ENCODE measurements around the gene CAPN9.

CAPN9 gene

DNA sequence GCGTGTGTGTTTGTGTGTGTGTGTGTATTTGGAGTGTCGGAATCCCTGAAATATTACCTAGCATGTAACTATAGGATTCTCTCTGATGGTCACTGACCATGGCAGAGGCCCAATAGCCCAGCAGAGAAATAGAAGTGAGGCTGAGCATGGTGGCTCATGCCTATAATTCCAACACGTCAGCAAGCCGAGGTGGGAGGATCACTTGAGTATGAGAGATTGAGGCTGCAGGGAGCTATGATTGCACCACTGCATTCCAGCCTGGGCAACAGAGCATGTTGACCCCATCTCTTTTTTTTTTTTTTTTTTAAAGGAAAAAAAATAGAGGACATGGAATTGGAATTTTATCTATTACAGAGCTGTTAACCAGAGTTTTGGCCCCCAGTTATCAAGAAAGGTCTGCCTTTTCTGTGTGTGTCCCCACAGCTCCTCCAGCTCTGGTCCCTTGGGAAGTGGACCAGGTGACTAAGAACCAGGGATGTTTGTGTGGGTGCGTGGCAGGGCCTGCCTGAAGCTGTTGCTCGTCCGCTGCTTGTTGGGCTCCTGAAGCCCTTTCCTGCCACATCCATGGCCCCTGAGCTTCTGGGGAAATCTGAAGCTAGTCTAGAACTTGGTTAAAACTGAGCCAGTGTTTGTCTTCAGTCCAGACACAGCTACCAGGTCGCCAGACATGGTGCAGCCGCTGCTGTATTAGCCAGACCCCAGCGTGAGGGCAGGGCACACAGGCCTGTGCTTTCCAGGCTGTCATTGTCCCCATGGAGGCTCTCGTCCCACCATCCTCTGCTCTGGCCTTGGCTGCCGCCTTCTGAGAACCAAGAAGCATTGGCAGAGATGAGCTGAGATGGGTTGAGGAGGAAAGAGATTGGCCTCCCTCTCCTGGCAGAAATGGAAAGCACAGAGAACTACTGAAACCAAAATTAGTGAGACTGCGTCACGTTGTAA, 25.5 kb downstream of the CAPN9 start:
- no peak for DNase-seq

DNA sequence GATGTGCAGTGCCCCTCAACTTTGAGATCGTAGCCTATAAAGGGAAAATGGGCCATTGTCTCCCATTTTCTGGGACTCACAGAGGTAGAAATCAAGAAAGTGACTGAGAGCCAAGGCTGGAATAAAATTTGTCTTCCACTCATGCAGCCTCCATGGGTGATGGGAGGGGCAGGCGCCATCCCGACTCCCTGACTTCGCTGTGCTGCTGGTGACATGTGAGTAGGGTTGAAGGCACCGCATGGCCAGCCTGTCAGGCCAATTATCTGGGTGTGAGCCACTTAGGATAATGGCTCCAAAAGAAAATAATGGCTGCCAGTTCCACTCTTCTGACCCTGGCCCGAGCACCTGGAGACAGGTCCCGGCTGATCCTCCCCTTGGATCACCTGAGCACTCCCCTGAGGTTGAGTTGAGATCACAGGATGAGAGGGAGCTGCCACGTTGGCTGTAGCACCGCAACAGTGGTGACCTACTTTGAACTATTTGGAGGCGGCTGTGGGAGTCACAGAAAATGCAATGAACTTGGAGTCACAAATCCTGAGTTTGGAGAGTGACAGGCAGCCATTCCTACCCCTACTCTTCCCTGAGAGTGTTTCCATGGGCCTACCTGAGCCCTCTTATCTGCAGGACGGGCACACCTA, 26.3 kb downstream of the CAPN9 start:
- no peak for DNase-seq

DNA sequence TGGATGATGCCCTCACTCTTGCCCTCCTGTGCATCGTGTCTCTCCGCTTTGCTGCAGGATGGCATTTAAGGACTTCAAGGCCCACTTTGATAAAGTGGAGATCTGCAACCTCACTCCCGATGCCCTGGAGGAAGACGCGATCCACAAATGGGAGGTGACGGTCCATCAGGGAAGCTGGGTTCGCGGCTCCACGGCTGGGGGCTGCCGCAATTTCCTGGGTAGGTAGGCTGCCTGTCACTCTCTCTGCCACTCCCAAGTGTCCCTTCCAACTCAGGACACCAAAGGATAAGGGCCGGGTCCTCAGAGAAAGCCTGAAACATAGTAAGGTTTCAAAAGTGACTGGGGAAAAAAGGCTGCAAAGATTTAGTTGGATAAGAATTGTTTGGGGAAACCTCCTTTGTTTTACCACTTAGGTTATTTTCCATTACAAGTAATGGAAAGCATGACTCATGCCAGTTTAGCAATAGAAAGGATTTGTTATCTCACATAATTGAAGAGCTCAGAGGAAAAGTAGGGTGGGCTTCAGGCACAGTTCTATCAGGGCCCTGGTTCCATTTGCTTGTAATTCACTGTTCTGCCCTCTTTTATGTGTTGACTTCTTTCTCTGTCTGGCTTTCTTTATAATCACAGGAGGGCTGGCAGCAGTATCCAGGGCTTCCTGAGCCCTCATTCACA, 31.9 kb downstream of the CAPN9 start:
- no peak for DNase-seq

DNA sequence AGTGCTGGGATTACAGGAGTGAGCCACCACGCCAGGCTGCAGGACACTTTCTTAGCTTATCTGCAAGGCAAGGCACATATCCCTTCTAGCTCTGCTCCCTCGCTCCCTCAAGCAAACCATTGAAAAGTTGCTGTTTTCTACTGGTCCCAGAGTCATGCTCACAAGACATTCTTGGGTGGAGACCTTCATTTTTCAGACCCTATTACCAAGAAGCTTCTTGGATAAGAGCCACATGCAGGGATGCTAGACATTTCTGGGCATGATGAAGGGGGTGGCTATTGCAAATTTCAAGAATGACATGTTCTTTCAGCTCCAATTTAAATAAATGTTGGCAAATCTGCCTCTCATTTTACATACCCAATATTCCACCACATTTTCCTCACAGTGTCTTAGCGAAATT, 33.9 kb downstream of the CAPN9 start:
- DNase-seq: no peak

DNA sequence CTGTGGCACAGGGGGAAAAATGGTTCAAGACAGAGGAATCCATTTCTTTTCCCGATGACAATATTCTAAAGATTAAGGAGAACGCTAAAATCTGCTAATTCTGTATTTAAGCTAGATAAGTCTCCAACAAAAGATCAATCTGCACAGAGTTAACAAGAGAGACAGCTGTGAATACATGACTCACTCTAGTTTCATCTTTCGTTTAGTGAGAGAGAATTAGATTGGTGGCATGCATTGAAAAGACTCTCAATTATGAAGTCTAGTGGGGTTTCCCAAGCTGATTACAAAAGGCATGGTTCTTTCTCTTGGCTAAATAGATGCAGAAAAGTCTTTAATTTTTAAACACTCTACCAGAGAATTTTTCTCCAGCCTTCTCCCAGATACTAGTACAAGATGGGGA, 34.4 kb downstream of the CAPN9 start:
- DNase-seq: no peak

DNA sequence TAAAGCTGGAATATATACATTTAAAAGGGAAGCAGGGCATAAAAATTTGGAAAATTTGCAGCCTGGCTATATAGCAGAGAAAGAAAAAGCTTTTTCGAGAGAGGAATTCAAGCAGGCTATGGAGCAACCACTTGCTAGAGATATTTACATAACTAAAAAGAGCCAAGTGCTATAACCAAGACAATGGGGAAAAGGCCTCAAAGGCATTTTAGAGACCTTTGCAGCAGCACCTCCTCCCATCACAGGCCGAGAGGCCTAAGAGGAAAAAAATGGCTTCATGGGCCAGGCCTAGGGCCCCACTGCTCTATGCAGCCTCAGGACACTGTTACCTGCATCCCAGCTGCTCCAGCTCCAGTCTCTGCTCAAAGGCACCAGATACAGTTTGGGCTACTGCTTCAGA, 37.0 kb downstream of the CAPN9 start:
- no peak for DNase-seq

DNA sequence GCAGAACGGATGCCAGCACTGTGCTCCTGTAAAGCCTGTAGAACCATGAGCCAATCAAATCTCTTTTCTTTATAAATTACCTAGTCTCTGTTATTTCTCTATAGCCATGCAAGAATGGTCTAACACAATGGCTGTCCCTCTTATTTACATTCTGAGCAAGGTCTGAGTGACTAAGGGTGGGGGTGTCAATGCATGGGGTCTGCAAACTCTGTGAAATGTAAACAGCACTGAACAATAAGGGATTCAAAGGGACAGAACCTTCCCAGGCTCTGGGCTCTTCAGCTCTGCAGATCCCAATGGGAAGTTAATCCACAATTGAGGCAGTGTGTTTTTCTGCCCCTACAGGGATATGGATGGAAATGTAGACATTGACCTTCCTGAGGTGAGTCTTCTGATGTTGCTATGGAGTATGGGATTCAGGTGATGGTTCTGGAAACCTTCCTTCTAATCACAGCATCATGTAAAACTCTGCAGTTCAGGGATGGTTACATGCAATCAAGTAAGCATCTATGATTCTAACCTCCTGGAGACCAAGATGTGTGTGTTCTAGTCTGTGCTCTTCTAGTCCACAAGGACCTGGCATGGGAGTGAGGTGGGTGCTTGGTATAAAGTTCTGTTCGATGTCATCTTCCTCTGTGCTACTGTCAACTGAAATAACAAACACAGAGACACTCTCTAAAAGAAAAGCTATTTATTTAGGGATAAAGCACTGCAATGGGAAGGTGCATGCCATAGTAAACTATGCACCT, 38.6 kb downstream of the CAPN9 start:
- no peak for DNase-seq

DNA sequence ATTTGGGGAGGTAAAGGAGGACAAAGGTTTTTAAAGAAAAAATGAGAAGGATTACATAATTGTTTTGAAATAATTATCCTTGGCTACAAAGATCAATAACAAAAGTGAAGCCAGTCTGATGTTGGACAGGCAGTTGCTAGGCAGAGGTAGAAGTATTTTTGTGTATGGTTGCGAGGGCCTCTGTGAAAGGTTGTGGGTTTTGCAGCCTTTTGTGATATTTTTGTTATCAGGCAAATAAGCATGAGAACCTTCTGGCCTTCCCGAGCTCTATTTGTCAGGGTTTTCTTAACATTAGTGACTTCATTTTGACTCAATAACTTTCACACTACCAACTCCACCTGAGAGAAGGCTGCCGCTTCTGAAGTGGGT, 39.2 kb downstream of the CAPN9 start:
- DNase-seq: no peak

DNA sequence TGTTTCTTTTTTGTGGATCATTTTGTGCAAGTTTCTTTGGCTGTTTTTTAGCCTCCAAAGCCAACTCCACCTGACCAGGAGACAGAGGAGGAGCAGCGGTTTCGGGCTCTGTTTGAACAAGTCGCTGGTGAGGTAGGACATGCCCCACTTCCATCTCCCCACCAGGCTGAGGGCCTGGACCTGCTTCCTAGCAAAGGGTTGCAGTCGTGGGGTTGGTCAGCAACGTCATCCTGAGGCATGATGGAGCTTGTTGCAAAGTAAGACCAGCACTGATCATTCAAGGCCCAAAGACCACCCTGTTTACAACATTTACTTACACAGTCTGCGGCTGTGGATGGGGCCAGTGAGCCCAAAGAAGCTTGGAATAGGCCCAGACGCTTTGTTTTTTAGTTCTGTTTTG, 40.3 kb downstream of the CAPN9 start:
- DNase-seq: no peak

DNA sequence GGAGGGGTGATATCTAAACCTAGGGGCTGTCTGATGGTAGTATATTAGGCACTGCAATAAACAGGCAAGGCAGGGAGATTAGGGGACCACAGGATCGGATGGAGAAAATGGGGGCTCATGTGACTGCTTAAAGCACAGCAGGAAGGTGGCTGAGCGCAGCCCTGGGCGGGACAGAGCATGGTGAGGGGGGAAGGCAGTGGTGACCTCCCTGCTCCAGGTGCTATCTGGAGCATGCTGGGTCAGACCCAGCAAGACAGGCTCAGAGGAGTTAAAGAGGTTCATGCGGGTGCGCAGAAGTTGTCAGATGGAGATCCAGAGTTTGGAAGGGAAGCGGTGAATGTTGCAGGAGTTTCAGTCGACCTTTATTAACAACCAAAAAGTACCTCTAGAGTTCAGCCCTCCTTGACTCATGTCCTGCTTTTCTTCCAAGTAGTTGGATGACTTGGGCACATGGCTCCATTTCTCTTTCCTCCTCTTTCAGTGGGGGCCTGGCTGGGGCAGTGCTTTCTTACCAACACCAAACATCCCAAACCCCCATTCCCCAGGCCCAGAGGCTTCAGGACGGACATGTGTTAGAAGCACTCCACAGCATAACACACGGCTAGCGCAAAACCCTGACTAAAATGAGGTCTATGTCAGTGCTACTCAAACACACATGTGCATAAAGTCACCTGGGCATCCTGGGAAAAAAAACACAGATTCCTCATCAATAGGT, 41.5 kb downstream of the CAPN9 start:
- no peak for DNase-seq

DNA sequence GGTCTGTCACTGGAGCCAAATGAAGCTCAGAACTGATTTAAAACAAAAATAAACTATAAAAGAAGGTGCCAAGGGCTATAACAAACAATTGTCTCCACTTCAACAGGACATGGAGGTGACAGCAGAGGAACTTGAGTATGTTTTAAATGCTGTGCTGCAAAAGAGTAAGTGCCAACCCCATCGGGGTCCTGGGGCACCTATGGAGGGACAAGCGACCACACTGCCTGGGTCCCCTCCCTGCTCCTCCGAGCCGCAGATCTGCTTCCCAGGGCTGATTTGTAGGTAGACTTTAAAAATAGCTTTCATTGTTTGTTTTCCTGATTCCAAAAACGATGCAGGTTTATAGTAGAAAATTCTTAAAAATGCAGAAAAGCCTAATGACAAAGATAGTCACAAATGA, 42.8 kb downstream of the CAPN9 start:
- no peak for DNase-seq

DNA sequence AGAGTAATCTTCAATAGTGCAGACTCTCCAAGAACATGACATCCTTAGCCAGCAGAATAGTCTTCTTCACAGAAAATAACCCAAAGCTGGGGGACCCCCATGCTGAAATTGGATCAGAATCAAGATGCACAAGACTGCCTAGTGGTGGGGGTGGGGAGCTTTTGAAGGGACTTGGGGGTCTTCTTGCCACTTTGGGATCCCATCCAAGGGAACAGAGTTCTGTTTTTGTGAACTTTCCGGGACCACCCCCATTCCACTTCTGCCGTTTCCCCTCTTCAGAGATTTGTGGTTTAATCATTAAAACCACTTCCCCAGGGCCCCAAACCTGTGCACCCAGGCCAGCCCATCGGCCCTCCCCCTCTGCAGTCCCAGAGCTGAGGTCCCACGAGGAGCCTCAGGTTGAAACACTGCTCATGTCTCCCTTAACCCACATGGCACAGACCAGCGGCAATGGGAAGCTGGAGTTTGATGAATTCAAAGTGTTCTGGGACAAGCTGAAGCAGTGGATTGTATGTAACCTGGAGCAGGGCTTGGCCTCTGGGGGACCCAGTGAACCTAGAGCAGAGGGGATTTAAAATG, 44.9 kb downstream of the CAPN9 start:
- DNase-seq: no peak

DNA sequence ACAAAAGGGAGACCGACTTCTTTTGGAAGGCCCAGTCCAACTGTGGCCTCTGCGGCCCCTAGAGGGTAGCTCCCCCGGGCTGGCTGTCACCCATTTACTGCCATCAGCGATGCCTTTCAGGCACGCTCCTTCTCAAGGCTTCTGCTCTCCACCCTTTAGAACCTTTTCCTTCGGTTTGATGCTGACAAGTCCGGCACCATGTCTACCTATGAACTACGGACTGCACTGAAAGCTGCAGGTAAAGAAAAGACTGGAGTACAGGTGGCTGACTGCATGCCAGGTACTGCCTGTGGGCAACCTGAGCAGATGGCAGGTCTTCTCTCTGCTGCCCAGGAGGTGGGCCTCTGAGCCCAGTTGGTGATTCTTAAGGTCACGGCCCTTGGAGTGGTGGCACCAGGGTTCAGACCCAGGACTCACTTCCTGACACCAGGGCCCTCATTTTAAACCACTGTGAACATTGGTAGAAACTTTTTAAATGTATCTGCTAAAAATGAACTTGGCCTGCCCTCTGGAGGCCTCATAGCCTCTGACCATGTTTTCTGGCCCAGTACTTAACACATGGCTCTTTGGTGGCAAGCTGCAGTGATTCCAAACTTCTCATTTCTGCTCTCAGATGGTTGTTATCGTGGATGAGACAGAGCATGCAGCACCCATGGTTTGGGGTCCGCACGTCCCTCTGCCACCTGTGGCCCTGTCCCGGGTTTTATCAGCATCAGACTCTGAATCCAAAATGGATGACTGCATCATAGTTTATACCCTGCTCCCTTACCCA, 45.7 kb downstream of the CAPN9 start:
- DNase-seq: no peak

DNA sequence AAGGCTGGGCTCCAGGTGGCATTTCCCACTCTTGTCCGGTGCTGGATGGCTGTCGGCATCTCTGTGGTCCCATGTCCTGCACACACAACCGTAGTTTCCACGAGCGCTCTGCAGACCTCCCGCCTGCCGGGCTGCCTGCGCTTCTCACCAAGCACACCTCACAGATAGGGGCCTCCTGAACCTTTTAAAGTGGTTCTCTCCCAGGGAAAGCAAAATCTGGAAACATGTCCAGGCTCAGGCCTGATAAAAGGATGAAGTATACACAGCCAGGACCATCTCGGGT, 46.2 kb downstream of the CAPN9 start:
- no peak for DNase-seq

DNA sequence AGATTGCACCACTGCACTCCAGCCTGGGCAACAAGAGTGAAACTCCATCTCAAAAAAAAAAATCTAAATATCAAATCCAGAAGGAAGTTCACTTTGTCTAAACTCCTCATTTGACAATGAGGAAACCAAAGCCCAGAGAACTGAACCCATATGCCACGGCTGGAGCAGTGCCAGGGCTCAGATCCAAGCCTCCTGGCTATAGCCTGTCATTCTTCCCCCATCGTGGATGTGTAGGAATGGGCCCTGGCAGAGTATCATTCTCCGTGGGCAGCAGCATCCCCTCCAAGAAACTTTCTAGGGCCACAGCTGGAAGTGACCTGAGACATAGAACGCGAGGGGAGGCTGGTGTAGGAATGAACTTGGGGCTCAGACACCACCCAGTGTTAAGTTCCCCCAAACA, 47.2 kb downstream of the CAPN9 start:
- no peak for DNase-seq

DNA sequence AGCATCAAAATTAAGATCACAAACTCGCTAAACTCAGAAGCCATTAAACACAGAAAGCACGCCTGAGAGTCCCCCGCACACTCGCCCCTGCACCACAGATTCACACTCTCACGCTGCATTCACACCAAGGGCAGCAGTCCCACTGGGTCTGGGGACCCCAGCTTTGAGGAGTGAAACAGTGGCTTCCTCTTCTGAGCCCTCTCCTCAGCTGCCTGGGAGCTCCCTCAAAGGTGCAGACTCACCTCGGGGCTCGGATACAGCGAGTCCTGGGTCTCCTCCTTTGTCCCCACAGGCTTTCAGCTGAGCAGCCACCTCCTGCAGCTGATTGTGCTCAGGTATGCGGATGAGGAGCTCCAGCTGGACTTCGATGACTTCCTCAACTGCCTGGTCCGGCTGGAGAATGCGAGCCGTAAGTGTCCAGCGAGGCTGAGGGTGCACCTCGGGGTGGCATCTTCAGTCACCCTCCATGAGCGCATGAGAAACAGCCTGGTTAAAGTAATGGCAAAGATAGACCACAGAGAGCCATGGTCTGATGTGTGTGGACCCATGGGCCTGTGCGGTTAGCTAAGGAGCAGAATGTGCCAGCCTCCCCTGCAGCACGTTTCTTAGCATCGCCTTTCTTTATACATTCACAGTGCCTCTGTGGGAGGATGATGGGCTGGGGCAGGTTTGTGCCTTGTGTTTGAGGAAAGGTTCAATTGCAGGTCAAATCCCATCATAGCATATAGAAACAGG, 47.9 kb downstream of the CAPN9 start:
- DNase-seq: no peak

DNA sequence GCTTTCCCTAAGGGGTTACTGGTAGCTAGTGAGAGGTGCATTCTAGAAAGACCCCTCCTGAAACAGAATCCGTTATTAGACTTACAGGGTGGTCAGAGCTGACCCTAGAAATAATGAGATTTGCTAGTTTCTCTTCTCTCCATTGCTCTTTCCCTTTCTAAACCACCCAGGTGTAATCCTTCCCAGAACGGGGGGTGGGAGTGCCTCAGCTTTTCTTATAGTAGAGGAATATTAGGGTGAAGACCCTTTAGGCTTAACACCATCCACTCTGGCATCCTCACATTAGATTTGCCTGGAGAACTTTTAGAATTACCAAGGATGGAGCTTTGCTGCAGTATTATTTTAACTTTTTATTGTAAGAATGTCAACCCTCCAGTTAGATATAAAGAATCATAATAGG, 49.4 kb downstream of the CAPN9 start:
- no peak for DNase-seq

DNA sequence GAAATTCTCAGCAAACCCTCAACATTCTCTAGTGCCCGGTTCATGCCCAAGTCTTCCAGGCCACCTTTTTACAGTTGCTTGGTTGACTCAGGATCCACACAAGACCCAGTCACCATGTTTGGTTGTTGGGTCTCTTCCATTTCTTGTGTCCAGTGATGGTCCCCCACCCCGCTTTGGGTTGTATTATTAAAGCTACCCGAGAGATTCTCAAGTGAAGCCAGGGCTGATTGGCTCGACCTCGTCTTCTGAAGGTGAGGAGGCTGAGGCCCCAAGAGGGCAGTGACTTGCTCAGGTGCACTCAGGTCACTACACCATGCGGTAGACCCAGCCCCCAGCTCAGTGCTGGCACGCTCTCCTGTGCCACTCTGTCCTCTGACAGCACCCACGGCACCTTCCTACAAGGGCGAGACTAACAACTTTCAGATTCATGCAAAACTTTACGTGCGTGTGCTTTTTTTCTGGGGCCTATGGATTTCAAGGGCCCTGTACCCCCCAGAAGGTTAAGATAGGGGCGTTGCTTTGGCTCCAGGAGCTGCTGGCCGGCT, 50.3 kb downstream of the CAPN9 start:
- no peak for DNase-seq

DNA sequence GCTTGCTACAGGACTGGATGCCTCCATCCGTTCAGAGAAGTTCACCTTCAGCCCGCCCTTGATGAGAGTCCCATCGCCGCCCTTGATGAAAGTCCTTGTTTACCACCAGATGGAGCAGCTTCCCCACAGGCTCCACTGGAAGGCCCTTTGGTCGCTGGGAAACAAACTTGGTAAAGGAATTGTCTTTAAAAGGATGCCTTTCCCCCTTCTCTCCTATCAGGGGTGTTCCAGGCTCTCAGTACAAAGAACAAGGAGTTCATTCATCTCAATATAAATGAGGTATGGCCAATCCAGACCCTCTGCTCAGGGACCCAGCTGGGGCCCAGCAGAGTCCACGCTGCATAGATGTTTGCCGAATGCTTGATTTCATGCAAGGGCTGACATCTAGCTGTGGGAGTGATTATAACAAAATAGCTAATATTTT, 50.8 kb downstream of the CAPN9 start:
- DNase-seq: no peak

DNA sequence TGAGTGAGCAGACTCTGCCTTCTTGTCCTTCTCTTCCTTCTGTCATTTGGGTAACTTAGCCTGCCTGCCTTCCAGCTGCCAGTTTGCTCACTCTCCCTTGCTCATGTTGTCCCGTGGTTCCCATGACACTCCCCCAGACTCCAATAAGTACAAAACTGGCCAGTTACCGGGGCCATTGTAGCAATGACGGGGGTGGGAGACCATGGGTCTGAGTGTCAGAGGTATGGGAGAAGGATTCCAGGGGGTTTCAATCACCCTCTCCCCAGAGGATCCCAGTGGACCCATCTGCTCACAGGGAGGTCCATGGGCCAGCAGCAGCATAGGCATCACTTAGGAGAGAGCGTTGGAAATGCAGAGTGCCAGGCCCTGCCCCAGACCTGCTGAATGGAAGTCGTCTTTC, 51.3 kb downstream of the CAPN9 start:
- no peak for DNase-seq
